Measurements from ENCODE around the gene TLR7. TPM values are rescaled to one million over a fixed set of nuclear protein-coding genes. Genes with fewer than 3 reads are reported as not detected.

The TLR7 gene
- total and polyA plus RNA-seq, 2 of the 4 experiments (the other 2 are of a cell fraction) = not detected

- no peak overlapping the region for H3K27ac ChIP-seq (ENCODE audit: insufficient read depth, low read length)
- H3K14ac ChIP-seq (replicated peaks; ENCODE audit: low read depth, low read length) = no peak overlapping the region
- no peak overlapping the region for H2AK9ac ChIP-seq (replicated peaks; ENCODE audit: low read depth, low read length, poor library complexity)
- in situ Hi-C loops (cut with MboI; ENCODE audit: low sequenced_read_pairs) (no loop called here), intact Hi-C loops (cut with micrococcal nuclease) (no loop called here), dilution Hi-C loops (cut with HindIII; ENCODE audit: low sequenced_read_pairs, unreplicated experiment) (no loop called here)
- no peak overlapping the region for H4K8ac ChIP-seq (ENCODE audit: low read depth in 2 of 2, low read length in 2 of 2)
- H2AK5ac ChIP-seq (ENCODE audit: low read depth, low read length) = no peak overlapping the region
- H3K79me1 ChIP-seq (ENCODE audit: low read depth in 1 of 2, low read length in 2 of 2) = no peaks in the 10 kb centered on the region
- H3K36me3 ChIP-seq (ENCODE audit: control insufficient read depth, insufficient read depth, low read length) = no peaks in the 10 kb centered on the region
- H3K23ac ChIP-seq (ENCODE audit: low read depth, low read length) = no peak overlapping the region
- no peak overlapping the region for H3K4me2 ChIP-seq (ENCODE audit: low read depth, low read length)
- H2BK15ac ChIP-seq (ENCODE audit: low read depth, low read length) = no peak overlapping the region
- H3K9me3 ChIP-seq (ENCODE audit: control insufficient read depth, insufficient read depth, low read length) = no peaks in the 10 kb centered on the region
- H3K4ac ChIP-seq (ENCODE audit: low read depth, low read length) = no peak overlapping the region
- H3K4me1 ChIP-seq (ENCODE audit: control insufficient read depth, insufficient read depth, low read length) = no peaks in the 10 kb centered on the region
- H3K27me3 ChIP-seq (ENCODE audit: control insufficient read depth, insufficient read depth, low read length) = no peaks in the 10 kb centered on the region
- H2BK5ac ChIP-seq (ENCODE audit: low read depth, low read length, poor library complexity, severe bottlenecking) = no peak overlapping the region
- no peaks in the 10 kb centered on the region for H3K9me1 ChIP-seq (ENCODE audit: insufficient read depth, low read length)
- no peak overlapping the region for H3K4me3 ChIP-seq (ENCODE audit: insufficient read depth, low read depth, low read length)
- no peak overlapping the region for H2BK120ac ChIP-seq (ENCODE audit: low read depth, low read length)
- TF ChIP-seq BHLHE40 (IDR thresholded peaks at IDR 0.05; ENCODE audit: low read depth, low read length) (no peak), MXI1 (IDR thresholded peaks at IDR 0.05; ENCODE audit: borderline replicate concordance, low read depth, low read length) (no peak), CEBPB (IDR thresholded peaks at IDR 0.05; ENCODE audit: low read depth, low read length) (no peak), ELK1 (IDR thresholded peaks at IDR 0.05; ENCODE audit: borderline replicate concordance, low read depth, low read length) (no peak), RFX5 (IDR thresholded peaks at IDR 0.05; ENCODE audit: low read depth, low read length) (no peak), SMC3 (IDR thresholded peaks at IDR 0.05; ENCODE audit: low read depth, low read length) (no peak), USF2 (IDR thresholded peaks at IDR 0.05; ENCODE audit: low read depth, low read length) (no peak)
- TF ChIP-seq, protein P1, sequence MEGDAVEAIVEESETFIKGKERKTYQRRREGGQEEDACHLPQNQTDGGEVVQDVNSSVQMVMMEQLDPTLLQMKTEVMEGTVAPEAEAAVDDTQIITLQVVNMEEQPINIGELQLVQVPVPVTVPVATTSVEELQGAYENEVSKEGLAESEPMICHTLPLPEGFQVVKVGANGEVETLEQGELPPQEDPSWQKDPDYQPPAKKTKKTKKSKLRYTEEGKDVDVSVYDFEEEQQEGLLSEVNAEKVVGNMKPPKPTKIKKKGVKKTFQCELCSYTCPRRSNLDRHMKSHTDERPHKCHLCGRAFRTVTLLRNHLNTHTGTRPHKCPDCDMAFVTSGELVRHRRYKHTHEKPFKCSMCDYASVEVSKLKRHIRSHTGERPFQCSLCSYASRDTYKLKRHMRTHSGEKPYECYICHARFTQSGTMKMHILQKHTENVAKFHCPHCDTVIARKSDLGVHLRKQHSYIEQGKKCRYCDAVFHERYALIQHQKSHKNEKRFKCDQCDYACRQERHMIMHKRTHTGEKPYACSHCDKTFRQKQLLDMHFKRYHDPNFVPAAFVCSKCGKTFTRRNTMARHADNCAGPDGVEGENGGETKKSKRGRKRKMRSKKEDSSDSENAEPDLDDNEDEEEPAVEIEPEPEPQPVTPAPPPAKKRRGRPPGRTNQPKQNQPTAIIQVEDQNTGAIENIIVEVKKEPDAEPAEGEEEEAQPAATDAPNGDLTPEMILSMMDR (conservative IDR thresholded peaks at IDR 0.05; ENCODE audit: low read depth, low read length) = no peak
- no peak overlapping the region for H3K18ac ChIP-seq (ENCODE audit: low read depth, low read length)
- no peak overlapping the region for H3K9ac ChIP-seq (ENCODE audit: low read depth, low read length)
- no peak overlapping the region for H4K5ac ChIP-seq (ENCODE audit: low read depth, low read length)
- POLR2A ChIA-PET (ENCODE audit: unreplicated experiment) = no interaction called here
- 75% methylated on average over 2 of the region's 5 CpGs; no CpG with 5 or more reads in 1 of the 2 experiments for WGBS, 2 experiments (ENCODE audit: extremely low coverage in 2 of 2, insufficient read length in 1 of 2)
- CTCF ChIA-PET = no interaction called here
- no peak overlapping the region for H2AFZ ChIP-seq (replicated peaks; ENCODE audit: low read length, poor library complexity)
- H4K91ac ChIP-seq (ENCODE audit: insufficient read depth, low read depth, low read length) = no peak overlapping the region
- no peak overlapping the region for H2BK20ac ChIP-seq (ENCODE audit: low read depth, low read length)
- ATAC-seq (ENCODE audit: low read depth) (no peak), DNase-seq (no peak)
- H3K56ac ChIP-seq (ENCODE audit: extremely low read depth, insufficient read depth, low read length) = no peak overlapping the region
- no peaks in the 10 kb centered on the region for H4K20me1 ChIP-seq (ENCODE audit: insufficient read depth, low read length)
- no TSS peak for BruUV-seq (replicated peaks)
Observed at GRCh38 chrX:12934850-12935249, 68.0 kb downstream of the TLR7 start.
